ENCODE data around the gene PXT1. TPM values are rescaled to one million over a fixed set of nuclear protein-coding genes. Genes with fewer than 3 reads are reported as not detected.
"Not testable (repeated sequence)": the region's sequence is repeated elsewhere in the genome, so short reads cannot be mapped to it uniquely, and the experiment has no call there.

Gene PXT1
- total and polyA plus RNA-seq, 8 donors, result 0.06 to 0.08 (median 0.07) TPM; not detected in 4

- Histone ChIP-seq H3K36me3 (peaks cover 0 to 75% of the 10 kb centered on the region in 2 donors), H3K4me1 (peaks cover 0 to 21% of the 10 kb centered on the region in 2 donors), H3K27me3 (no peaks in the 10 kb centered on the region), H3K9me3 (no peaks in the 10 kb centered on the region), H3K27ac (no peak overlapping the region), H3K4me3 (no peak overlapping the region)
- ATAC-seq, result no peak
- intact Hi-C loops (cut with DNase I), result no loop called here
- no peak for TF ChIP-seq CTCF (IDR thresholded peaks at IDR 0.05)
- DNase-seq, result no peak
Measured at GRCh38 chr6:36488221-36488620, 45.6 kb upstream of the PXT1 start.

GRCh38 chr6:36487698-36488097, 45.0 kb upstream of the PXT1 start:
- Histone ChIP-seq H3K9me3 (no peaks in the 10 kb centered on the region), H3K27me3 (no peaks in the 10 kb centered on the region), H3K27ac (no peak overlapping the region), H3K4me3 (no peak overlapping the region), H3K36me3 (peaks cover 0 to 76% of the 10 kb centered on the region in 2 donors), H3K4me1 (peaks cover 0 to 16% of the 10 kb centered on the region in 2 donors)
- DNase-seq, result no peak
- peak; percentile 28 for ATAC-seq
- no peak for TF ChIP-seq CTCF (IDR thresholded peaks at IDR 0.05)
- intact Hi-C loops (cut with DNase I), result no loop called here

GRCh38 chr6:36484736-36485135, 42.1 kb upstream of the PXT1 start:
- H3K27me3 ChIP-seq, result no peaks in the 10 kb centered on the region
- intact Hi-C loops (cut with DNase I), result no loop called here
- H3K4me3 ChIP-seq, result no peak overlapping the region
- no peaks in the 10 kb centered on the region for H3K9me3 ChIP-seq
- DNase-seq, result no peak
- H3K27ac ChIP-seq, result peak overlapping the region in 1 of 2 donors; percentile 33
- no peak for TF ChIP-seq CTCF (IDR thresholded peaks at IDR 0.05)
- ATAC-seq, result no peak
- H3K4me1 ChIP-seq, result peaks cover 0 to 7% of the 10 kb centered on the region in 2 donors
- H3K36me3 ChIP-seq, result peaks cover 0 to 91% of the 10 kb centered on the region in 2 donors

GRCh38 chr6:36483326-36483725, 40.7 kb upstream of the PXT1 start:
- ATAC-seq; intact Hi-C loops (cut with DNase I): not testable (repeated sequence)
- H3K36me3 ChIP-seq, result peaks cover 0 to 89% of the 10 kb centered on the region in 2 donors

GRCh38 chr6:36479256-36479655, 36.6 kb upstream of the PXT1 start:
- Histone ChIP-seq H3K4me1 (peaks cover 0 to 10% of the 10 kb centered on the region in 2 donors), H3K27ac (no peak overlapping the region), H3K27me3 (no peaks in the 10 kb centered on the region), H3K9me3 (no peaks in the 10 kb centered on the region), H3K4me3 (no peak overlapping the region), H3K36me3 (peaks cover 0 to 70% of the 10 kb centered on the region in 2 donors)
- intact Hi-C loops (cut with DNase I), result no loop called here
- no peak for TF ChIP-seq CTCF (IDR thresholded peaks at IDR 0.05)
- DNase-seq (no peak), ATAC-seq (no peak)

More at GRCh38 chr6:36483326-36483725, 40.7 kb upstream of the PXT1 start:
- H3K4me1 ChIP-seq, result peaks cover 0 to 12% of the 10 kb centered on the region in 2 donors
- H3K27ac ChIP-seq, H3K9me3 ChIP-seq, DNase-seq, H3K4me3 ChIP-seq, H3K27me3 ChIP-seq: not testable (repeated sequence)

- Histone ChIP-seq H3K4me1 (peaks cover 0 to 10% of the 10 kb centered on the region in 2 donors), H3K4me3 (no peak overlapping the region), H3K9me3 (no peaks in the 10 kb centered on the region), H3K27ac (no peak overlapping the region), H3K36me3 (peaks cover 0 to 68% of the 10 kb centered on the region in 2 donors), H3K27me3 (no peaks in the 10 kb centered on the region)
- TF ChIP-seq CTCF (IDR thresholded peaks at IDR 0.05), result no peak
- DNase-seq, result no peak
- intact Hi-C loops (cut with DNase I), result no loop called here
- no peak for ATAC-seq
Measured at GRCh38 chr6:36478051-36478526, 35.4 kb upstream of the PXT1 start.
